GM12878 (cell line): ENCODE results near the gene CLSTN2. TPM values are rescaled to one million over a fixed set of nuclear protein-coding genes. Genes with fewer than 3 reads are reported as not detected.

Experiments used
- ATAC-seq: fragments of 200-7000 bp; cut with Tn5 transposase; 3 replicates; pipeline ENCODE4 v1.9.1; 2020; ENCODE audit warnings: mild to moderate bottlenecking, moderate library complexity
- BruUV-seq: library from RNA; stranded (reverse); fragments of 400-500 nt; replicated peaks from 2 replicates; lab custom pipeline; 2021; lab: Mats Ljungman, UMichigan
- CTCF ChIA-PET: fragments of 300-600 bp; sonication (Branson Sonifier 250); formaldehyde crosslinking; extraction: SDS; loops from one replicate; lab custom pipeline; 2021; ENCODE audit warnings: inconsistent platforms; lab: Yijun Ruan, JAX
- POLR2A ChIA-PET: fragments of 350-600 bp; formaldehyde crosslinking; extraction: SDS; loops from one replicate; lab custom pipeline; 2021; ENCODE audit warnings: inconsistent platforms; lab: Charles Lee
- RAD21 ChIA-PET: fragments of 300-600 bp; sonication (Branson Sonifier 250); formaldehyde crosslinking; loops from one replicate; lab custom pipeline; 2023; ENCODE audit warnings: antibody characterized with exemption; ENCODE audit not compliant: unreplicated experiment; lab: Charles Lee
- SMC1A ChIA-PET: fragments of 300-600 bp; sonication (Branson Sonifier 250); formaldehyde crosslinking; loops from one replicate; lab custom pipeline; 2023; ENCODE audit not compliant: unreplicated experiment, uncharacterized antibody; lab: Charles Lee
- DNase-seq: peaks from one replicate; pipeline ENCODE4 v3.0.0-alpha.2; 2011; ENCODE audit warnings: low read depth, low spot score
- FAIRE-seq: peaks from 3 replicates; lab custom pipeline; 2011; peaks lifted over from hg19 to GRCh38; lab: Jason Lieb, UNC
- H2AFZ ChIP-seq: 2 replicates; pipeline ENCODE4 v1.6.0; 2011; ENCODE audit warnings: low read depth, low read length, control low read depth; ENCODE audit not compliant: control insufficient read depth
- H3K27ac ChIP-seq: 2 replicates; pipeline ENCODE4 v1.5.1; 2011; ENCODE audit warnings: control low read depth; ENCODE audit not compliant: control insufficient read depth, insufficient read depth
- H3K27me3 ChIP-seq, 2 experiments: replicated peaks in 1 of 2; 2 replicates each; pipeline versions ENCODE4 v1.6.0 to v1.6.1; 2011; ENCODE audit warnings: low read length in 1 of 2; ENCODE audit not compliant: control insufficient read depth in 2 of 2, insufficient read depth in 2 of 2
- H3K36me3 ChIP-seq, 2 experiments: 2 replicates each; pipeline ENCODE4 v1.5.1; 2011; ENCODE audit warnings: low read length in 1 of 2; ENCODE audit not compliant: control insufficient read depth in 2 of 2, insufficient read depth in 2 of 2
- H3K4me1 ChIP-seq: 2 replicates; pipeline ENCODE4 v1.6.1; 2011; ENCODE audit warnings: mild to moderate bottlenecking, low read length, moderate library complexity, mixed read lengths; ENCODE audit not compliant: control insufficient read depth, insufficient read depth
- H3K4me2 ChIP-seq: 2 replicates; pipeline ENCODE4 v1.6.0; 2011; ENCODE audit warnings: control low read depth; ENCODE audit not compliant: control insufficient read depth, insufficient read depth
- H3K4me3 ChIP-seq: fragments of 200-600 bp; sonication (generic); 2 replicates; pipeline ENCODE4 v1.5.1; 2016
- H3K79me2 ChIP-seq: 2 replicates; pipeline ENCODE4 v1.6.0; 2011; ENCODE audit warnings: low read length; ENCODE audit not compliant: control insufficient read depth, insufficient read depth
- H3K9ac ChIP-seq: 2 replicates; pipeline ENCODE4 v1.8.0; 2011; ENCODE audit warnings: low read length, control low read depth, mixed read lengths; ENCODE audit not compliant: control insufficient read depth, insufficient read depth
- H3K9me3 ChIP-seq: replicated peaks from 3 replicates; pipeline ENCODE4 v1.5.1; 2011; ENCODE audit warnings: mild to moderate bottlenecking, low read length; ENCODE audit not compliant: control insufficient read depth, insufficient read depth
- H4K20me1 ChIP-seq: 2 replicates; pipeline ENCODE4 v1.6.0; 2011; ENCODE audit not compliant: control insufficient read depth, insufficient read depth
- BCL11A ChIP-seq: IDR thresholded peaks from 2 replicates; pipeline ENCODE4 v1.6.1; 2011; ENCODE audit warnings: low read depth, low read length
- GABPA ChIP-seq: IDR thresholded peaks from 2 replicates; pipeline ENCODE4 v1.6.1; 2014; ENCODE audit warnings: antibody characterized with exemption, low read depth, mild to moderate bottlenecking, inconsistent platforms
- HDGF ChIP-seq: fragments of 450-650 bp; IDR thresholded peaks from 2 replicates; pipeline ENCODE4 v1.6.1; 2016; ENCODE audit warnings: antibody characterized with exemption
- MYB ChIP-seq: fragments of 150-350 bp; IDR thresholded peaks from 2 replicates; pipeline ENCODE4 v1.6.1; 2014; ENCODE audit warnings: mild to moderate bottlenecking, low read depth, low read length, borderline replicate concordance
- NFYA ChIP-seq: IDR thresholded peaks from 2 replicates; pipeline ENCODE4 v1.6.1; 2011; ENCODE audit warnings: low read depth, mild to moderate bottlenecking, low read length, improper control_type of control experiment, borderline replicate concordance
- PAX5 ChIP-seq: IDR thresholded peaks from 2 replicates; pipeline ENCODE4 v1.6.1; 2011; ENCODE audit warnings: low read depth, low read length, borderline replicate concordance
- RB1 ChIP-seq: fragments of 450-650 bp; formaldehyde crosslinking; IDR thresholded peaks from 2 replicates; pipeline ENCODE4 v1.6.1; 2017; ENCODE audit warnings: mild to moderate bottlenecking, borderline replicate concordance
- SREBF1 ChIP-seq: IDR thresholded peaks from 2 replicates; pipeline ENCODE4 v1.6.1; 2012; ENCODE audit warnings: mild to moderate bottlenecking, low read length
- SUZ12 ChIP-seq: fragments of 200-600 bp; sonication (generic); IDR thresholded peaks from one replicate; pipeline ENCODE4 v1.6.1; 2018; ENCODE audit warnings: antibody characterized with exemption, mild to moderate bottlenecking; ENCODE audit not compliant: unreplicated experiment
- TAF1 ChIP-seq: IDR thresholded peaks from 2 replicates; pipeline ENCODE4 v1.6.1; 2011; ENCODE audit warnings: mild to moderate bottlenecking, low read depth, low read length, borderline replicate concordance
- ZNF384 ChIP-seq: IDR thresholded peaks from 2 replicates; pipeline ENCODE4 v1.6.1; 2012; ENCODE audit warnings: low read depth, mild to moderate bottlenecking, low read length, improper control_type of control experiment, borderline replicate concordance
- ZSCAN29 ChIP-seq: fragments of 450-650 bp; IDR thresholded peaks from 2 replicates; pipeline ENCODE4 v1.6.1; 2017; ENCODE audit warnings: mild to moderate bottlenecking, moderate library complexity
- WGBS: methylation state at CpG from one replicate; pipeline ENCODE4 v1.1.6; 2016; ENCODE audit warnings: low lambda C conversion rate; ENCODE audit not compliant: insufficient replicate concordance, insufficient coverage; ENCODE audit errors: missing lambda C conversion rate; 5-methylcytosine and 5-hydroxymethylcytosine counted together
- in situ Hi-C: fragments of 300-500 bp; cut with MboI; formaldehyde crosslinking; loops from 9 replicates; pipeline ENCODE4 v1.14.3; 2018; ENCODE audit warnings: mixed read lengths
- intact Hi-C: fragments of 100-400 bp; cut with micrococcal nuclease; formaldehyde crosslinking; loops from one replicate; pipeline ENCODE4 v1.14.2; 2022; ENCODE audit not compliant: unreplicated experiment
- polyA plus RNA-seq, 11 experiments: library from polyadenylated mRNA; depleted of rRNA in 4 of 11; unstranded in 6 of 11; stranded (reverse) in 5 of 11; fragments of >200 nt; fragmentation: Nextera tagmentation in 4 of 11; fragmentation: Illumina TruSeq in 1 of 11; extraction: Ambion mirVana in 4 of 11; extraction: Trizol in 1 of 11; gene quantifications; 1 replicate in 1 of 11; 2 replicates in 10 of 11; pipeline versions ENCODE4 v1.2.1 to v1.2.3, GENCODE V29; 2011 to 2016; ENCODE audit warnings: inconsistent platforms in 2 of 11, missing spikeins in 2 of 11, low read depth in 1 of 11
- total RNA-seq, 4 experiments: library from RNA; depleted of rRNA in 3 of 4; stranded (reverse); fragments of >200 nt in 3 of 4; fragmentation: Illumina TruSeq in 1 of 4; extraction: Trizol in 1 of 4; gene quantifications; 2 replicates each; pipeline versions ENCODE4 v1.2.1 to v1.2.3, GENCODE V29; 2013 to 2021

The CLSTN2 gene
- total and polyA plus RNA-seq, 10 of the 15 experiments (the other 5 are each of a cell fraction or from before 2014, with no cell fraction given), result under 0.01 to 0.10 (median under 0.01) TPM; not detected in 5

DNA sequence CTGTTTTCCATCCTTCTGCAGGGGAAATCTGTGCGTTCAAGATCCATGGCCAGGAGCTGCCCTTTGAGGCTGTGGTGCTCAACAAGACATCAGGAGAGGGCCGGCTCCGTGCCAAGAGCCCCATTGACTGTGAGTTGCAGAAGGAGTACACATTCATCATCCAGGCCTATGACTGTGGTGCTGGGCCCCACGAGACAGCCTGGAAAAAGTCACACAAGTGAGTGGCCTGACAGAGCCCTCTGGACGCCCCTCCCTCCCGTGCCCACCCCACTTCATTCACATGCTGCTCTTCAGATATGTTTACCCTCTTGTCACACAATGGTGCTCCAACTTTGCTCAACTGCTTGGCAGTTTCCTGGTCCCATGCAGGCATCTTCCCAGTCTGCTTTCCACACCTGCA lies 468.6 kb downstream of the CLSTN2 start:
- no peaks in the 10 kb centered on the region for H3K4me1 ChIP-seq
- CTCF ChIA-PET, result no interaction called here
- no peak for DNase-seq
- TF ChIP-seq ZNF384 (no peak), BCL11A (no peak), GABPA (no peak), RB1 (no peak), MYB (no peak), SREBF1 (no peak), NFYA (no peak), HDGF (no peak), ZSCAN29 (no peak), PAX5 (no peak), SUZ12 (no peak), TAF1 (no peak)
- intact Hi-C loops, result no loop called here
- no peaks in the 10 kb centered on the region for H3K79me2 ChIP-seq
- H3K27ac ChIP-seq, result no peak overlapping the region
- no peak for ATAC-seq
- no peak overlapping the region for H3K4me3 ChIP-seq
- POLR2A ChIA-PET, result no interaction called here
- no TSS peak for BruUV-seq
- RAD21 ChIA-PET, result no interaction called here
- H4K20me1 ChIP-seq, result no peaks in the 10 kb centered on the region
- H3K27me3 ChIP-seq, result no peaks in the 10 kb centered on the region
- FAIRE-seq, result no peak
- no peak overlapping the region for H3K4me2 ChIP-seq
- no peaks in the 10 kb centered on the region for H3K9me3 ChIP-seq
- SMC1A ChIA-PET, result interaction anchor here (0.6 kb wide), 1 partner anchor 1561 kb away, joined by 3 read pairs; no protein-coding TSS in a partner anchor
- WGBS, result 9% methylated on average over 6 of the region's 6 CpGs
- no peaks in the 10 kb centered on the region for H3K36me3 ChIP-seq
- no peak overlapping the region for H3K9ac ChIP-seq
- in situ Hi-C loops, result no loop called here
- H2AFZ ChIP-seq, result no peak overlapping the region
